Spleen (tissue), 7 donors: ENCODE results near the gene CXorf49.
"Not testable (repeated sequence)": the region's sequence is repeated elsewhere in the genome, so short reads cannot be mapped to it uniquely, and the experiment has no call there.

Experiments
- CTCF ChIP-seq, 11 experiments: fragments of 200-600 bp in 7 of 11; fragments of 450-650 bp in 4 of 11; sonication (generic) in 4 of 11; IDR thresholded peaks in 8 of 11; conservative IDR thresholded peaks in 3 of 11; 1 replicate in 7 of 11; 2 replicates in 4 of 11; pipeline versions ENCODE4 v1.4.0 to v1.8.0; 2016 to 2021; ENCODE audit warnings: antibody characterized with exemption in 11 of 11, inconsistent platforms in 4 of 11, mild to moderate bottlenecking in 1 of 11
- POLR2A ChIP-seq, 3 donors: fragments of 450-650 bp; IDR thresholded peaks; one replicate each; pipeline ENCODE4 v1.5.1; 2017; ENCODE audit warnings: antibody characterized with exemption in 3 of 3, mild to moderate bottlenecking in 1 of 3
- POLR2AphosphoS5 ChIP-seq, 3 donors: sonication (generic); formaldehyde crosslinking; IDR thresholded peaks; one replicate each; pipeline ENCODE4 v1.5.1; 2017; ENCODE audit warnings: antibody characterized with exemption in 3 of 3
- donor health status: DM: no; HTN: no; CAD: no; lungs with moderate emphysema.
- donor health status: DM: no; HTN: no; CAD: no.
- donor health status: DM: no; HTN: no; CAD: no.

- not testable (repeated sequence) for TF ChIP-seq POLR2A (IDR thresholded peaks at IDR 0.05); CTCF (IDR thresholded peaks at IDR 0.05 in 8 of 11, conservative IDR thresholded peaks at IDR 0.05 in 3 of 11); POLR2AphosphoS5 (IDR thresholded peaks at IDR 0.05)
Observed at GRCh38 chrX:71764832-71765231, 46.7 kb upstream of the CXorf49 start.
